DOHH2 (cell line): ENCODE results near the gene IL22RA1.

Experiments used
- EZH2phosphoT487 ChIP-seq: fragments of 200-600 bp; sonication (generic); IDR thresholded peaks from 2 replicates; pipeline ENCODE4 v1.6.1; 2017; ENCODE audit warnings: borderline replicate concordance, mild to moderate bottlenecking, antibody characterized with exemption, low read length, moderate library complexity, mixed read lengths
- TF ChIP-seq, protein P1 (sequence below): fragments of 200-600 bp; sonication (generic); IDR thresholded peaks from one replicate; pipeline ENCODE4 v1.5.1; 2014; ENCODE audit warnings: antibody characterized with exemption, mild to moderate bottlenecking, low read depth, low read length; ENCODE audit not compliant: poor library complexity, severe bottlenecking

DNA sequence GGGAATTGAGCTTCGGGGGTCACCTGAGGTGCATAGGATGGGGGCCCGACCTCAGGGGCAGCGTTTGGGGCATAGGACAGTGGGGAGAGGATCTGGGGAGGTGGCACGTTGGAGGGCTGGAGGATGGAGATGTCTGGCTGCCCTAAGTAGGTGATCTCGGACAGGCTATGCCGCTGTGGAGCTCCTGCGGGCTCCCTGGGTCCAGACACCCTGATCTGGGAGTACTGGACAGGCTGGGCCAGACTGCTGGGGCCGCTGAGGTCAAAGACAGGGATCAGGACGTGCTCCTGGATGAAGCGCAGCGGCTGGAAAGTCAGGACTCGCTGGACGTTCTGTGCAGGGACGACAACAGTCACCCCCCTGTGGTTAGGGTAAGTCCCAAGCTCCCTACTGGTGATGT lies 21.5 kb downstream of the IL22RA1 start:
- TF ChIP-seq, protein P1, sequence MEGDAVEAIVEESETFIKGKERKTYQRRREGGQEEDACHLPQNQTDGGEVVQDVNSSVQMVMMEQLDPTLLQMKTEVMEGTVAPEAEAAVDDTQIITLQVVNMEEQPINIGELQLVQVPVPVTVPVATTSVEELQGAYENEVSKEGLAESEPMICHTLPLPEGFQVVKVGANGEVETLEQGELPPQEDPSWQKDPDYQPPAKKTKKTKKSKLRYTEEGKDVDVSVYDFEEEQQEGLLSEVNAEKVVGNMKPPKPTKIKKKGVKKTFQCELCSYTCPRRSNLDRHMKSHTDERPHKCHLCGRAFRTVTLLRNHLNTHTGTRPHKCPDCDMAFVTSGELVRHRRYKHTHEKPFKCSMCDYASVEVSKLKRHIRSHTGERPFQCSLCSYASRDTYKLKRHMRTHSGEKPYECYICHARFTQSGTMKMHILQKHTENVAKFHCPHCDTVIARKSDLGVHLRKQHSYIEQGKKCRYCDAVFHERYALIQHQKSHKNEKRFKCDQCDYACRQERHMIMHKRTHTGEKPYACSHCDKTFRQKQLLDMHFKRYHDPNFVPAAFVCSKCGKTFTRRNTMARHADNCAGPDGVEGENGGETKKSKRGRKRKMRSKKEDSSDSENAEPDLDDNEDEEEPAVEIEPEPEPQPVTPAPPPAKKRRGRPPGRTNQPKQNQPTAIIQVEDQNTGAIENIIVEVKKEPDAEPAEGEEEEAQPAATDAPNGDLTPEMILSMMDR = no peak
- no peak for TF ChIP-seq EZH2phosphoT487
